Mesendoderm (in vitro differentiated cells): Measurements from ENCODE around the gene SLC17A8.

Experiments used
- DNase-seq: peaks from one replicate; pipeline ENCODE4 v3.0.0; 2013
- H2AK5ac ChIP-seq: 2 replicates; pipeline ENCODE4 v1.6.1; 2013; ENCODE audit warnings: low read length, inconsistent platforms
- H2BK120ac ChIP-seq: 2 replicates; pipeline ENCODE4 v1.6.1; 2013; ENCODE audit warnings: low read depth, mild to moderate bottlenecking, low read length, moderate library complexity, mixed read lengths
- H2BK15ac ChIP-seq: replicated peaks from 2 replicates; pipeline ENCODE4 v1.6.1; 2013; ENCODE audit warnings: low read depth, mild to moderate bottlenecking, moderate library complexity
- H2BK5ac ChIP-seq: 2 replicates; pipeline ENCODE4 v1.6.1; 2013; ENCODE audit warnings: low read length, inconsistent platforms
- H3K18ac ChIP-seq: 2 replicates; pipeline ENCODE4 v1.6.1; 2013; ENCODE audit warnings: mild to moderate bottlenecking, low read length, mixed read lengths
- H3K23ac ChIP-seq: one replicate; pipeline ENCODE4 v1.6.1; 2013; ENCODE audit warnings: low read length
- H3K27ac ChIP-seq: 2 replicates; pipeline ENCODE4 v1.5.1; 2013; ENCODE audit warnings: low read depth, mild to moderate bottlenecking, inconsistent platforms, low read length, moderate library complexity
- H3K27me3 ChIP-seq: 2 replicates; pipeline ENCODE4 v1.6.1; 2013; ENCODE audit warnings: low read length, control low read depth, mild to moderate bottlenecking, inconsistent platforms; ENCODE audit not compliant: insufficient read depth, poor library complexity
- H3K36me3 ChIP-seq: 2 replicates; pipeline ENCODE4 v1.6.1; 2013; ENCODE audit warnings: low read length, inconsistent platforms; ENCODE audit not compliant: control insufficient read depth, insufficient read depth
- H3K4ac ChIP-seq: one replicate; pipeline ENCODE4 v1.6.1; 2013; ENCODE audit warnings: low read depth, mild to moderate bottlenecking, low read length, moderate library complexity
- H3K4me1 ChIP-seq: 2 replicates; pipeline ENCODE4 v1.6.1; 2013; ENCODE audit warnings: low read depth, low read length, inconsistent platforms; ENCODE audit not compliant: control insufficient read depth
- H3K4me2 ChIP-seq: 2 replicates; pipeline ENCODE4 v1.6.1; 2013; ENCODE audit warnings: low read length
- H3K4me3 ChIP-seq: 2 replicates; pipeline ENCODE4 v1.5.1; 2013; ENCODE audit warnings: mild to moderate bottlenecking, low read length
- H3K56ac ChIP-seq: one replicate; pipeline ENCODE4 v1.6.1; 2013; ENCODE audit warnings: low read length
- H3K79me1 ChIP-seq: 2 replicates; pipeline ENCODE4 v1.6.1; 2013; ENCODE audit warnings: low read length, inconsistent platforms
- H3K79me2 ChIP-seq: 2 replicates; pipeline ENCODE4 v1.6.1; 2013; ENCODE audit warnings: mild to moderate bottlenecking, low read length; ENCODE audit not compliant: control insufficient read depth, insufficient read depth
- H3K9ac ChIP-seq: 2 replicates; pipeline ENCODE4 v1.6.1; 2013; ENCODE audit warnings: low read length, inconsistent platforms
- H4K5ac ChIP-seq: one replicate; pipeline ENCODE4 v1.6.1; 2013; ENCODE audit warnings: low read length
- H4K8ac ChIP-seq: one replicate; pipeline ENCODE4 v1.6.1; 2013; ENCODE audit warnings: low read depth, mild to moderate bottlenecking, control low read depth, low read length, moderate library complexity
- WGBS: extraction: QIAGEN DNeasy Blood & Tissue Kit; methylation state at CpG from one replicate; pipeline ENCODE4 v1.1.7; 2013; ENCODE audit warnings: low lambda C conversion rate, missing lambda C conversion rate; ENCODE audit not compliant: insufficient coverage; ENCODE audit errors: extremely low coverage; 5-methylcytosine and 5-hydroxymethylcytosine counted together

Gene SLC17A8

DNA sequence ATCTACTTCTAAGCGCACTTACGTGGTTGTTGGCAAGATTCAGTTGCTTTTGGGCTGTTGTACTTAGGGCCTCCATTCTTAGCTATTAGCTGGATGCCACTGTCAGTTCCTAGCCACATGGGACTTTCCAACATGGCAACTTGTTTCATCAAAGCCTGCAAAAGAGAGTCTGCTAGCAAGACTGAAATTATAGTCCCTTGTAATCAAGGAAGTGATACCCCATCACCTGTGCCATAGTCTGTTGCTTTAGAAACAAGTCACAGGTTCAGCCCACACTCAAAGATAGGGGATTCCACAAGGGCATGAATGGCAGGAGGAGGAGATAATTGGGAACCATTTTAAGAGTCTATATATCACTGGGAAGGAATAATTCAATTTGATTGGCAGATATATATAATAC lies 27.1 kb upstream of the SLC17A8 start:
- WGBS: no CpG with 5 or more reads among the region's 2 CpGs
- Histone ChIP-seq H3K36me3 (no peaks in the 10 kb centered on the region), H3K23ac (no peak overlapping the region), H2BK120ac (no peak overlapping the region), H3K4me2 (no peak overlapping the region), H2AK5ac (no peak overlapping the region), H2BK5ac (no peak overlapping the region), H3K4me3 (no peak overlapping the region), H3K9ac (no peak overlapping the region), H3K79me1 (no peaks in the 10 kb centered on the region), H4K5ac (no peak overlapping the region), H3K27ac (no peak overlapping the region), H4K8ac (no peak overlapping the region), H3K56ac (no peak overlapping the region), H3K4ac (no peak overlapping the region), H3K79me2 (no peaks in the 10 kb centered on the region), H2BK15ac (no peak overlapping the region), H3K4me1 (no peaks in the 10 kb centered on the region), H3K27me3 (no peaks in the 10 kb centered on the region), H3K18ac (no peak overlapping the region)
- no peak for DNase-seq

DNA sequence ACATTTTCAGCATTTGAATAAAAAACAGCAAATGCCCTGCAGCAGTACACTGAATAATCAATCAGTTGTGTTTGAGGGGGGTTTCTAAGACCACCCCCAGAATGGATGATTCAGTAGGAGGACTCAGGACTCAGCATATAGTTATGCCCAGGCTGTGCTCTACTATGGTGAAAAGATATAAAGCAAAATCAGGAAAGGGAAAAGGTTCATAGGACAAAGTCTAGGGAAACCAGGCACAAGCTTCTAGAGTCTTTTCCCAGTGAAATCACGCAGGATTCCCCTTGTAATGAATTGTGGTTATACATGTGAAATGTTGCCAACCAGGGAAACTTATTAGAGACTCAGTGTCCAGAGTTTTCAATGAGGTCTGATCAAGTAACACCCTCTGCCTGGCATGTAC lies 25.0 kb upstream of the SLC17A8 start:
- Histone ChIP-seq H2BK5ac (no peak overlapping the region), H3K4me3 (no peak overlapping the region), H3K4ac (no peak overlapping the region), H4K8ac (no peak overlapping the region), H3K27ac (no peak overlapping the region), H3K23ac (no peak overlapping the region), H3K9ac (no peak overlapping the region), H3K36me3 (no peaks in the 10 kb centered on the region), H4K5ac (no peak overlapping the region), H3K27me3 (no peaks in the 10 kb centered on the region), H2BK120ac (no peak overlapping the region), H2BK15ac (no peak overlapping the region), H3K79me2 (no peaks in the 10 kb centered on the region), H2AK5ac (no peak overlapping the region), H3K79me1 (no peaks in the 10 kb centered on the region), H3K4me1 (no peaks in the 10 kb centered on the region), H3K56ac (no peak overlapping the region), H3K4me2 (no peak overlapping the region), H3K18ac (no peak overlapping the region)
- no CpG with 5 or more reads among the region's 1 CpG for WGBS
- no peak for DNase-seq

DNA sequence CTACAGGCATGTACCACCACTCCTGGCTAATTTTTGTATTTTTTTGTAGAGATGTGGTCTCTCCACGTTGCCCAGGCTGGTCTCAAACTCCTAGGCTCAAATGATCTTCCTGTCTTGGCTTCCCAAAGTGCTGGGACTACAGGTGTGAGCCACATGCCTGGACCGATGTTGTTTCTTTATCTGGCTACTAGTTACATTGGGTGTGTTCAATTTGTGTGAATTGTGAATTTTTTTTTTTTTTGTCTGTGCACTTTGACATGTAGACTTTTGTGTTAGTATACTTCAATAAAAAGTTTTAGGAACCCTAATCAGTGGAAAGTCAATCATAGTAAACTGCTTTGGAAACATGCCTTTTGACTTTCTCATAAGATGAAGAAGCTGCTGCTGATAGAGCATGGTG lies 24.0 kb upstream of the SLC17A8 start:
- whole genome bisulfite sequencing: no CpG with 5 or more reads among the region's 2 CpGs
- Histone ChIP-seq H3K27me3 (no peaks in the 10 kb centered on the region), H4K8ac (no peak overlapping the region), H3K23ac (no peak overlapping the region), H2AK5ac (no peak overlapping the region), H4K5ac (no peak overlapping the region), H3K79me1 (no peaks in the 10 kb centered on the region), H3K9ac (no peak overlapping the region), H3K4me2 (no peak overlapping the region), H3K56ac (no peak overlapping the region), H3K4me3 (no peak overlapping the region), H3K18ac (no peak overlapping the region), H3K4me1 (no peaks in the 10 kb centered on the region), H3K4ac (no peak overlapping the region), H2BK5ac (no peak overlapping the region), H2BK15ac (no peak overlapping the region), H3K36me3 (no peaks in the 10 kb centered on the region), H3K79me2 (no peaks in the 10 kb centered on the region), H2BK120ac (no peak overlapping the region), H3K27ac (no peak overlapping the region)
- DNase-seq: no peak

DNA sequence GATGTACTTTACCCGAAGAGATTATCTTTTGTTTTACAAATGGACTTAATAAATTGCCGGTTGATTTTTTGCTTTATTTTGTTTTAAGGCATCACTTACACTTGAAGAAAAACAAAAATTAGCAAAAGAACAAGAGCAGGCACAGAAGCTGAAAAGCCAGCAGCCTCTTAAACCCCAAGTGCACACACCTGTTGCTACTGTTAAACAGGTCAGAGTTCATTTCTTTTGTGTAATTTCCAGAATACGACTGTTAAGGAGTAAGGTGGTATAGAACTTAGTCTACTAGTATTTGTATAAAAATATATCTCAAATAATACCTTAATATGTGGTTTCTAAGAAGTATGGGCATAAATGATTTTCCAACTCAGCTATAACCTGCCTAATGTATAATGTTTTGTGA lies 19.6 kb upstream of the SLC17A8 start:
- Histone ChIP-seq H3K4ac (no peak overlapping the region), H3K9ac (no peak overlapping the region), H3K79me1 (no peaks in the 10 kb centered on the region), H3K18ac (no peak overlapping the region), H3K27me3 (no peaks in the 10 kb centered on the region), H3K4me3 (no peak overlapping the region), H3K79me2 (no peaks in the 10 kb centered on the region), H3K56ac (no peak overlapping the region), H3K36me3 (no peaks in the 10 kb centered on the region), H2BK120ac (no peak overlapping the region), H3K4me1 (no peaks in the 10 kb centered on the region), H2AK5ac (no peak overlapping the region), H3K23ac (no peak overlapping the region), H4K5ac (no peak overlapping the region), H2BK15ac (no peak overlapping the region), H3K27ac (no peak overlapping the region), H4K8ac (no peak overlapping the region), H2BK5ac (no peak overlapping the region), H3K4me2 (no peak overlapping the region)
- no CpG with 5 or more reads among the region's 3 CpGs for WGBS
- no peak for DNase-seq

DNA sequence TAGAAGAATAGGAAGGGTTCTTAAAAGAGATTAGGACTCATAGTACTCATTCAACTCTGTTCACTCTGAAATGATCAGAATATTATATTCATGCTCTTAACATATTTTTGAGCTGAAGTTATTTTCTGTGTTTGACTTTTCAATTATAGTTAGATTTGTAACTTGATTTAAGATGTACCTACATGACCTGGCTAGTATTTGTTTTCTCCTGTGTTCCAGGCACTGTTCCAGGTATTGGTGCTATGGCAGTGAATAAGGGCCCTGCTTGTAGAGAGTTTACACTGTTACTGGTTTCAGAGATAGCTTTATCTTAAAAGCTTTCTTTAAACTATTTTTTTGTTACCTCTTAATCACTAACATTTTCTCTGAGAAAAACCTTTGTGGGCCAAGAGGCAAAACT lies 19.1 kb upstream of the SLC17A8 start:
- no peak overlapping the region for H3K4ac ChIP-seq

DNA sequence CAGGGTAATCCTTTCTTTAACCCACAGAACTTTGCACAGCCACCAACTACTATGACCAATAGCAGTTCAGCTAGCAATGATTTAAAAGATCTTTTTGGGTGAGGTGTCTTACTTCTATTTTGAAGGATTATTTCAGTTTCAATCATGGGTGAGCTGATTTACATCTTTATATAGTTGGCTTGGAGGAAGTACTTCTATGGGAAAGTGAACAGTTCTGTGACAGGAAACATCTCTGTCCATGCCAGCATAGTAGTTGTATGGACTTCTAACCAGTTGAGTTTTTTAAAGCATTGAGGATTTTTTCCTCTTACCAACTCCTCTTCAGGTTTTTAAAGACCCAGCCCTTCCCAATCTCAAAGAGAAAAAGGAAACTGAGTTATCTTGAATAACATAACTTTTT lies 17.8 kb upstream of the SLC17A8 start:
- Histone ChIP-seq H3K4me1 (no peaks in the 10 kb centered on the region), H3K27ac (no peak overlapping the region), H2AK5ac (no peak overlapping the region), H2BK5ac (no peak overlapping the region), H3K9ac (no peak overlapping the region), H4K5ac (no peak overlapping the region), H3K56ac (no peak overlapping the region), H3K36me3 (no peaks in the 10 kb centered on the region), H3K18ac (no peak overlapping the region), H2BK15ac (no peak overlapping the region), H3K23ac (no peak overlapping the region), H3K4me3 (no peak overlapping the region), H3K27me3 (no peaks in the 10 kb centered on the region), H2BK120ac (no peak overlapping the region), H4K8ac (no peak overlapping the region), H3K79me2 (no peaks in the 10 kb centered on the region), H3K4ac (no peak overlapping the region), H3K4me2 (no peak overlapping the region), H3K79me1 (no peaks in the 10 kb centered on the region)
- no peak for DNase-seq

More for the DNA sequence above, 19.1 kb upstream of the SLC17A8 start:
- Histone ChIP-seq H3K23ac (no peak overlapping the region), H3K79me2 (no peaks in the 10 kb centered on the region), H3K36me3 (no peaks in the 10 kb centered on the region), H3K4me2 (no peak overlapping the region), H3K79me1 (no peaks in the 10 kb centered on the region), H2AK5ac (no peak overlapping the region), H3K4me3 (no peak overlapping the region), H2BK5ac (no peak overlapping the region), H3K4me1 (no peaks in the 10 kb centered on the region), H3K9ac (no peak overlapping the region), H2BK15ac (no peak overlapping the region), H2BK120ac (no peak overlapping the region), H4K5ac (no peak overlapping the region), H3K27ac (no peak overlapping the region), H3K18ac (no peak overlapping the region), H3K27me3 (no peaks in the 10 kb centered on the region), H3K56ac (no peak overlapping the region), H4K8ac (no peak overlapping the region)
- DNase-seq: no peak
